Measurements from ENCODE around the gene TPD52L1.

Gene TPD52L1

GRCh38 chr6:125217369-125217768 lies 63.8 kb downstream of the TPD52L1 start:
- Histone ChIP-seq H3K18ac (ENCODE audit: low read depth in 1 of 2, low read length in 2 of 2) (no peak overlapping the region), H3K4me1 (ENCODE audit: control insufficient read depth, insufficient read depth, low read depth, low read length) (peaks cover 14% of the 10 kb centered on the region), H4K91ac (ENCODE audit: low read length) (no peak overlapping the region), H3K9me3 (ENCODE audit: control insufficient read depth, low read length) (no peaks in the 10 kb centered on the region), H4K8ac (ENCODE audit: low read length) (no peak overlapping the region), H2BK120ac (ENCODE audit: low read depth, low read length) (no peak overlapping the region), H3K14ac (ENCODE audit: low read length in 2 of 2) (no peak overlapping the region), H3K79me1 (replicated peaks; ENCODE audit: low read length, poor library complexity, severe bottlenecking) (peaks cover 18% of the 10 kb centered on the region), H2BK12ac (ENCODE audit: low read length in 2 of 2) (peak overlapping the region in 1 of 2 experiments; percentile 10), H3K23ac (ENCODE audit: low read length in 2 of 2) (no peak overlapping the region), H3K36me3 (ENCODE audit: control insufficient read depth in 1 of 2, insufficient read depth in 2 of 2, low read depth in 1 of 2, low read length in 2 of 2) (no peaks in the 10 kb centered on the region), H3K27me3 (ENCODE audit: control insufficient read depth in 1 of 2, insufficient read depth in 1 of 2, low read length in 2 of 2) (no peaks in the 10 kb centered on the region), H2BK15ac (ENCODE audit: low read depth, poor library complexity, severe bottlenecking) (no peak overlapping the region), H2BK5ac (ENCODE audit: low read depth, low read length, poor library complexity, severe bottlenecking) (no peak overlapping the region), H3K4me3 (ENCODE audit: insufficient read depth in 1 of 2, low read depth in 1 of 2, low read length in 2 of 2) (no peak overlapping the region), H3K4ac (ENCODE audit: low read depth in 1 of 2, low read length in 2 of 2) (no peak overlapping the region), H2AFZ (ENCODE audit: low read depth, low read length) (no peak overlapping the region), H3K9ac (ENCODE audit: low read length) (no peak overlapping the region), H2AK5ac (ENCODE audit: low read length, severe bottlenecking) (no peak overlapping the region), H3K27ac (ENCODE audit: low read length, poor library complexity, severe bottlenecking) (no peak overlapping the region), H3K4me2 (ENCODE audit: low read length, poor library complexity, severe bottlenecking) (no peak overlapping the region)
- WGBS, result 95% methylated on average over 10 of the region's 10 CpGs
- no peak for DNase-seq

GRCh38 chr6:125217992-125218391 lies 64.4 kb downstream of the TPD52L1 start:
- Histone ChIP-seq H3K9ac (ENCODE audit: low read length) (no peak overlapping the region), H3K23ac (ENCODE audit: low read length in 2 of 2) (no peak overlapping the region), H2BK15ac (ENCODE audit: low read depth, poor library complexity, severe bottlenecking) (no peak overlapping the region), H2BK12ac (ENCODE audit: low read length in 2 of 2) (no peak overlapping the region), H3K9me3 (ENCODE audit: control insufficient read depth, low read length) (no peaks in the 10 kb centered on the region), H4K8ac (ENCODE audit: low read length) (no peak overlapping the region), H2AFZ (ENCODE audit: low read depth, low read length) (no peak overlapping the region), H3K79me1 (replicated peaks; ENCODE audit: low read length, poor library complexity, severe bottlenecking) (peaks cover 18% of the 10 kb centered on the region), H3K27me3 (ENCODE audit: control insufficient read depth in 1 of 2, insufficient read depth in 1 of 2, low read length in 2 of 2) (no peaks in the 10 kb centered on the region), H2AK5ac (ENCODE audit: low read length, severe bottlenecking) (no peak overlapping the region), H3K18ac (ENCODE audit: low read depth in 1 of 2, low read length in 2 of 2) (no peak overlapping the region), H3K4me2 (ENCODE audit: low read length, poor library complexity, severe bottlenecking) (no peak overlapping the region), H3K14ac (ENCODE audit: low read length in 2 of 2) (no peak overlapping the region), H2BK5ac (ENCODE audit: low read depth, low read length, poor library complexity, severe bottlenecking) (no peak overlapping the region), H2BK120ac (ENCODE audit: low read depth, low read length) (no peak overlapping the region), H3K4me3 (ENCODE audit: insufficient read depth in 1 of 2, low read depth in 1 of 2, low read length in 2 of 2) (no peak overlapping the region), H4K91ac (ENCODE audit: low read length) (no peak overlapping the region), H3K4me1 (ENCODE audit: control insufficient read depth, insufficient read depth, low read depth, low read length) (peaks cover 14% of the 10 kb centered on the region), H3K4ac (ENCODE audit: low read depth in 1 of 2, low read length in 2 of 2) (no peak overlapping the region), H3K27ac (ENCODE audit: low read length, poor library complexity, severe bottlenecking) (no peak overlapping the region), H3K36me3 (ENCODE audit: control insufficient read depth in 1 of 2, insufficient read depth in 2 of 2, low read depth in 1 of 2, low read length in 2 of 2) (no peaks in the 10 kb centered on the region)
- WGBS, result 100% methylated on average over 1 of the region's 2 CpGs
- no peak for DNase-seq

- Histone ChIP-seq H3K79me1 (replicated peaks; ENCODE audit: low read length, poor library complexity, severe bottlenecking) (peaks cover 12% of the 10 kb centered on the region), H3K27me3 (ENCODE audit: control insufficient read depth in 1 of 2, insufficient read depth in 1 of 2, low read length in 2 of 2) (no peaks in the 10 kb centered on the region), H2AFZ (ENCODE audit: low read depth, low read length) (no peak overlapping the region), H3K14ac (ENCODE audit: low read length in 2 of 2) (no peak overlapping the region), H2BK15ac (ENCODE audit: low read depth, poor library complexity, severe bottlenecking) (no peak overlapping the region), H3K36me3 (ENCODE audit: control insufficient read depth in 1 of 2, insufficient read depth in 2 of 2, low read depth in 1 of 2, low read length in 2 of 2) (no peaks in the 10 kb centered on the region), H2BK5ac (ENCODE audit: low read depth, low read length, poor library complexity, severe bottlenecking) (no peak overlapping the region), H4K8ac (ENCODE audit: low read length) (no peak overlapping the region), H3K4me1 (ENCODE audit: control insufficient read depth, insufficient read depth, low read depth, low read length) (peaks cover 15% of the 10 kb centered on the region), H3K18ac (ENCODE audit: low read depth in 1 of 2, low read length in 2 of 2) (no peak overlapping the region), H3K23ac (ENCODE audit: low read length in 2 of 2) (no peak overlapping the region), H3K9ac (ENCODE audit: low read length) (no peak overlapping the region), H3K4me3 (ENCODE audit: insufficient read depth in 1 of 2, low read depth in 1 of 2, low read length in 2 of 2) (no peak overlapping the region), H2BK120ac (ENCODE audit: low read depth, low read length) (no peak overlapping the region), H2AK5ac (ENCODE audit: low read length, severe bottlenecking) (peak overlapping the region; percentile 58), H3K4ac (ENCODE audit: low read depth in 1 of 2, low read length in 2 of 2) (no peak overlapping the region), H3K4me2 (ENCODE audit: low read length, poor library complexity, severe bottlenecking) (no peak overlapping the region), H3K27ac (ENCODE audit: low read length, poor library complexity, severe bottlenecking) (peak overlapping the region; percentile 30), H4K91ac (ENCODE audit: low read length) (no peak overlapping the region), H3K9me3 (ENCODE audit: control insufficient read depth, low read length) (no peaks in the 10 kb centered on the region), H2BK12ac (ENCODE audit: low read length in 2 of 2) (no peak overlapping the region)
- DNase-seq, result no peak
- 82% methylated on average over 5 of the region's 5 CpGs for WGBS
Measured at GRCh38 chr6:125219361-125219895, 65.9 kb downstream of the TPD52L1 start.

- Histone ChIP-seq H3K79me1 (replicated peaks; ENCODE audit: low read length, poor library complexity, severe bottlenecking) (peaks cover 10% of the 10 kb centered on the region), H3K9ac (ENCODE audit: low read length) (peak overlapping the region; percentile 63), H3K4me1 (ENCODE audit: control insufficient read depth, insufficient read depth, low read depth, low read length) (peaks cover 16% of the 10 kb centered on the region), H3K23ac (ENCODE audit: low read length in 2 of 2) (no peak overlapping the region), H4K8ac (ENCODE audit: low read length) (no peak overlapping the region), H3K27ac (ENCODE audit: low read length, poor library complexity, severe bottlenecking) (peak overlapping the region; percentile 34), H2AK5ac (ENCODE audit: low read length, severe bottlenecking) (no peak overlapping the region), H3K18ac (ENCODE audit: low read depth in 1 of 2, low read length in 2 of 2) (no peak overlapping the region), H2BK5ac (ENCODE audit: low read depth, low read length, poor library complexity, severe bottlenecking) (no peak overlapping the region), H4K91ac (ENCODE audit: low read length) (no peak overlapping the region), H2BK120ac (ENCODE audit: low read depth, low read length) (no peak overlapping the region), H3K14ac (ENCODE audit: low read length in 2 of 2) (no peak overlapping the region), H3K36me3 (ENCODE audit: control insufficient read depth in 1 of 2, insufficient read depth in 2 of 2, low read depth in 1 of 2, low read length in 2 of 2) (no peaks in the 10 kb centered on the region), H3K4me2 (ENCODE audit: low read length, poor library complexity, severe bottlenecking) (no peak overlapping the region), H3K27me3 (ENCODE audit: control insufficient read depth in 1 of 2, insufficient read depth in 1 of 2, low read length in 2 of 2) (no peaks in the 10 kb centered on the region), H2AFZ (ENCODE audit: low read depth, low read length) (no peak overlapping the region), H2BK12ac (ENCODE audit: low read length in 2 of 2) (no peak overlapping the region), H3K4ac (ENCODE audit: low read depth in 1 of 2, low read length in 2 of 2) (no peak overlapping the region), H3K4me3 (ENCODE audit: insufficient read depth in 1 of 2, low read depth in 1 of 2, low read length in 2 of 2) (no peak overlapping the region), H2BK15ac (ENCODE audit: low read depth, poor library complexity, severe bottlenecking) (no peak overlapping the region), H3K9me3 (ENCODE audit: control insufficient read depth, low read length) (no peaks in the 10 kb centered on the region)
- 89% methylated on average over 2 of the region's 2 CpGs for WGBS
- no peak for DNase-seq
Measured at GRCh38 chr6:125220712-125221111, 67.1 kb downstream of the TPD52L1 start.

Data from mesenchymal stem cell (in vitro differentiated cells and primary cell).